Nephron progenitor cell (in vitro differentiated cells): ENCODE measurements around the gene GPM6B.

ENCODE experiments used
- DNase-seq: peaks from one replicate; pipeline ENCODE4 v3.0.0; 2021
- H3K27ac Mint-ChIP-seq: 2 replicates; pipeline ENCODE4 v1.8.0; 2021; ENCODE audit warnings: mild to moderate bottlenecking, moderate library complexity, mixed read lengths
- H3K27me3 Mint-ChIP-seq: 2 replicates; pipeline ENCODE4 v1.8.0; 2021; ENCODE audit warnings: mild to moderate bottlenecking, low read depth, mixed read lengths; ENCODE audit not compliant: poor library complexity
- H3K36me3 Mint-ChIP-seq: 2 replicates; pipeline ENCODE4 v1.8.0; 2021; ENCODE audit warnings: low read depth, mixed read lengths
- H3K4me1 Mint-ChIP-seq: 2 replicates; pipeline ENCODE4 v1.8.0; 2021; ENCODE audit warnings: mixed read lengths
- H3K4me3 Mint-ChIP-seq: 2 replicates; pipeline ENCODE4 v1.8.0; 2021; ENCODE audit warnings: mild to moderate bottlenecking, moderate library complexity, mixed read lengths
- H3K9me3 Mint-ChIP-seq: 2 replicates; pipeline ENCODE4 v1.8.0; 2021; ENCODE audit warnings: mild to moderate bottlenecking, moderate library complexity, mixed read lengths
- TF ChIP-seq, protein P1 (sequence below): fragments of 200-600 bp; sonication (generic); IDR thresholded peaks from 2 replicates; pipeline ENCODE4 v1.5.0; 2021; ENCODE audit warnings: antibody characterized with exemption

Gene GPM6B

DNA sequence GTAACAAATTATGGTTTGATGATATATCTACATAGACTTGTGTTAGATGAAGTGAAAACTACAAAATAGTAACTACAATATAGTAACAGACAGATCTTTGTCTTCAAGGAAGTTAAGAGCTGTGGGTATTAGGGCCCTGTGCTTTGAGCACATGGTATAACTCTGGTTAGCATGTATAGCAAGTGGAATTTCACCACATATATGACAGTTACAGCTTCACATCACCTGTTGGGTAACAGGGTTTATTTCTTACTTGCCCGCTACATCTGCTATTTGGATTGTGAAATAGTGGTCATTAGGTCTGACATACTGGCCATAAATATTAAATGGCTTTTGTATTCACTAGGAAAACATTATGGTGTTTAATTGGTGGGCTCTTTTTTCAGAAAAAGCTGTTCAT lies 62.1 kb downstream of the GPM6B start:
- no peak for DNase-seq
- H3K4me1 Mint-ChIP-seq = no peaks in the 10 kb centered on the region
- H3K9me3 Mint-ChIP-seq = peaks cover 5% of the 10 kb centered on the region
- no peak overlapping the region for H3K4me3 Mint-ChIP-seq
- TF ChIP-seq, protein P1, sequence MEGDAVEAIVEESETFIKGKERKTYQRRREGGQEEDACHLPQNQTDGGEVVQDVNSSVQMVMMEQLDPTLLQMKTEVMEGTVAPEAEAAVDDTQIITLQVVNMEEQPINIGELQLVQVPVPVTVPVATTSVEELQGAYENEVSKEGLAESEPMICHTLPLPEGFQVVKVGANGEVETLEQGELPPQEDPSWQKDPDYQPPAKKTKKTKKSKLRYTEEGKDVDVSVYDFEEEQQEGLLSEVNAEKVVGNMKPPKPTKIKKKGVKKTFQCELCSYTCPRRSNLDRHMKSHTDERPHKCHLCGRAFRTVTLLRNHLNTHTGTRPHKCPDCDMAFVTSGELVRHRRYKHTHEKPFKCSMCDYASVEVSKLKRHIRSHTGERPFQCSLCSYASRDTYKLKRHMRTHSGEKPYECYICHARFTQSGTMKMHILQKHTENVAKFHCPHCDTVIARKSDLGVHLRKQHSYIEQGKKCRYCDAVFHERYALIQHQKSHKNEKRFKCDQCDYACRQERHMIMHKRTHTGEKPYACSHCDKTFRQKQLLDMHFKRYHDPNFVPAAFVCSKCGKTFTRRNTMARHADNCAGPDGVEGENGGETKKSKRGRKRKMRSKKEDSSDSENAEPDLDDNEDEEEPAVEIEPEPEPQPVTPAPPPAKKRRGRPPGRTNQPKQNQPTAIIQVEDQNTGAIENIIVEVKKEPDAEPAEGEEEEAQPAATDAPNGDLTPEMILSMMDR = no peak
- peaks cover 23% of the 10 kb centered on the region for H3K36me3 Mint-ChIP-seq
- no peaks in the 10 kb centered on the region for H3K27me3 Mint-ChIP-seq
- no peak overlapping the region for H3K27ac Mint-ChIP-seq

DNA sequence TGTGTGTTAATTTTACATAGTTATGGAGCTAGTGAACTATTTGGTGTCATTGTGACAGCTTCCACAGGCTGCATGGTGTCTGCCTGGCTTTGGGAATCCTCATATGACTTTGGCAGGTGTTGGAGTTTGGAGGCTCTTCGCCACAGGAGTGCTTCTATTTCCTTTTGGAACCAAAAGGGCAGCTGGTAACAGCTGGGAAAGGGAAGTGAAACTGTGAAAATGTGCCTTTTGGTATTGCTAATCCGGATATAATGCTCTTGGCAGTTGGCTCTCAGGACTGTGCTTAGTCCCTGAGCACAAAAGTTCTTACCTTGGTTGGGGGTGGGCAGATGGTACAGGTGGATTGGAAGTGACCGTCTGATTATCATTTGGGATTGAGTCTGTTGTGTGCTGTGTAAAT lies 64.2 kb downstream of the GPM6B start:
- Mint-ChIP-seq H3K36me3 (peaks cover 23% of the 10 kb centered on the region), H3K4me3 (no peak overlapping the region), H3K27ac (no peak overlapping the region), H3K9me3 (peaks cover under 1% of the 10 kb centered on the region), H3K4me1 (no peaks in the 10 kb centered on the region), H3K27me3 (no peaks in the 10 kb centered on the region)
- no peak for DNase-seq
- TF ChIP-seq, protein P1 = no peak

DNA sequence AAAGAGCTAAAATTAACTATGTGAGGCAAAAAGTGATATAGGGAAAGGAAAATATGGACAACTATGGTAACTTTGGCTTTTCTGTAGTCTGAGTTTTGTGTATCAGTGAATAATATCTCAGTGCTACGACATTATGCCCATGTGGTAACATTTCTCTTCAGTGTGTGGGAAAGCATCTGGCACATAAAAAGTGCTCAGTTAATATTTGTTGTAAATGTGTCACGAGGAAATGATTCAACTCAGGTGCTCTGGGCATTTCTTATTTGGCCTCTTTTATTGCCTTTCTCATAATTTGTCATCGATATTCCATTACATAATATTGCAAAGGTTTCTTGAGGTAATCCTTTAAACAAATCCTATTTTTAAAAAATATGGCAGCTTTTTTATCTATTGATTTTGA lies 64.8 kb downstream of the GPM6B start:
- no peak for DNase-seq
- no peak overlapping the region for H3K4me3 Mint-ChIP-seq
- TF ChIP-seq, protein P1 = no peak

DNA sequence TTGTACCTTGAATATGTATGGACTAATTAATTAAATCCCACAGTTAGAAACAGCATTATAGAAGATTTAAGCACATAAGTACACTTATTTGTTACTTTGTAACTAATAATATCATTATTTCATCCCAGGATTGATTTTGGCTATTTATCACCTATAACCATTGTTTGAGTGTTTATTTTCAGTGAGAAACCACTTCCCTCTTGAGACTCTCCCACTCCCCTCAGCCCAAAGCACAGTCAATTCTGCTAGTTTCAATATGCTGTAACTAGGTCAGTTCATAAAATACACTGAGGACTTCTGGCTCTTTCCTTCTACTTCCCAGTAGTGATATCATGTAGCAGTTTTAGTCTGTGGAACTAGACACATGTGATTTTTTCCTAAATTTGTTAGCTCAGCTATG lies 66.1 kb downstream of the GPM6B start:
- TF ChIP-seq, protein P1 = no peak
- no peak for DNase-seq
- Mint-ChIP-seq H3K4me1 (no peaks in the 10 kb centered on the region), H3K27ac (no peak overlapping the region), H3K9me3 (peaks cover 10% of the 10 kb centered on the region), H3K36me3 (peaks cover 31% of the 10 kb centered on the region), H3K27me3 (no peaks in the 10 kb centered on the region), H3K4me3 (no peak overlapping the region)

More for the DNA sequence above, 64.8 kb downstream of the GPM6B start:
- no peak overlapping the region for H3K27ac Mint-ChIP-seq
- H3K27me3 Mint-ChIP-seq = no peaks in the 10 kb centered on the region
- H3K9me3 Mint-ChIP-seq = peaks cover 5% of the 10 kb centered on the region
- H3K4me1 Mint-ChIP-seq = no peaks in the 10 kb centered on the region
- peaks cover 28% of the 10 kb centered on the region for H3K36me3 Mint-ChIP-seq

DNA sequence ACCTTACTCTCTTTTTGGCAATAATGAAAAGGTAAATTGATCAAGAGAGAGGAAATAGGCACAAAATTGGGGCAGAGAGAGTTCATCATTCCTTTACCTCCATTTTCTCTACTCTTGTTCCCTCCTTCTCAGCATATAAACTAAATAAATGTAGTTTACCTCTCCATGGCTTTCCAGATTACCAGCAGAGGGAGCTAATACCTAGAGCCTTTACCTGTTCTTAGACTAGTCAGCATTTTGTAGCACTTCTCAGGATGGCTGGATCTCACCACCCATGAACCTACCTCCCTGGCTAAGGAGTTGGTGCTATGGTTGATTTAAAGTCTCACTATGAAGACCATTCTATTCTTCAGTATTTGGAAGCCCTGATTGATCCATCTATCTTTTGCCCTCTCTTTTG lies 66.7 kb downstream of the GPM6B start:
- TF ChIP-seq, protein P1 = peak; percentile 41
- H3K4me1 Mint-ChIP-seq = no peaks in the 10 kb centered on the region
- H3K36me3 Mint-ChIP-seq = peaks cover 36% of the 10 kb centered on the region
- no peak overlapping the region for H3K4me3 Mint-ChIP-seq
- H3K27me3 Mint-ChIP-seq = no peaks in the 10 kb centered on the region
- no peak overlapping the region for H3K27ac Mint-ChIP-seq
- peaks cover 10% of the 10 kb centered on the region for H3K9me3 Mint-ChIP-seq
- DNase-seq = no peak

DNA sequence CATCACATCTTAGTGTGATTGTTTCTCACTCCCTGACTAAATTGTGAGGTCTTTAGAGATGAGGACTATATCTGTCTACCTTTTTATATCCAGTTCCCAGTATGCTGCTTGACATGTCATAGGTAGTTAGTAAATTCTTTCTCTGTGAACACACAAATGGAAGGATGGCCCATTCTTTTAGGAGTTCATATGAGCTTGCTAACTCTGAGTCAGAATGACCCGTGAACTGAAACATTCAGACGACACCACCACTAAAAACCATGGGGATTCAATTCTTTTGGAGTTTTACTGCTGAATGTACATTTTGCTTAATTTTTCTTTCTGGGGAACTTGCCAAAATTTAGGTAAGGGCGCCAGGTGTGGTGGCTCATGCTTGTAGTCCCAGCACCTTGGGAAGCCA lies 68.4 kb downstream of the GPM6B start:
- Mint-ChIP-seq H3K9me3 (peaks cover 13% of the 10 kb centered on the region), H3K27me3 (no peaks in the 10 kb centered on the region), H3K27ac (peak overlapping the region; percentile 59), H3K36me3 (peaks cover 36% of the 10 kb centered on the region), H3K4me1 (no peaks in the 10 kb centered on the region), H3K4me3 (no peak overlapping the region)
- no peak for DNase-seq
- TF ChIP-seq, protein P1 = no peak
